Activated CD4-positive, alpha-beta T cell treated with anti-CD3 and anti-CD28 coated beads for 36 hours (primary cell): ENCODE measurements around the gene PCDHGA4. TPM values are rescaled to one million over a fixed set of nuclear protein-coding genes. Genes with fewer than 3 reads are reported as not detected.
A peak's percentile ranks its signal among the peaks of the same experiment; 100 is the strongest.
"Not testable (repeated sequence)": the region's sequence is repeated elsewhere in the genome, so short reads cannot be mapped to it uniquely, and the experiment has no call there.

Experiments
- ATAC-seq: fragments of 200-7000 bp; cut with Tn5 transposase; one replicate; pipeline ENCODE4 v1.10.0; 2021; ENCODE audit warnings: mild to moderate bottlenecking, moderate library complexity
- CTCF ChIA-PET: fragments of 350-600 bp; sonication (Branson Sonifier 250); formaldehyde crosslinking; loops from one replicate; lab custom pipeline; 2021; ENCODE audit warnings: antibody characterized with exemption; lab: Charles Lee
- POLR2A ChIA-PET: fragments of 350-600 bp; sonication (Branson Sonifier 250); formaldehyde crosslinking; loops from one replicate; lab custom pipeline; 2021; ENCODE audit warnings: antibody characterized with exemption, inconsistent platforms; lab: Charles Lee
- DNase-seq: peaks from one replicate; pipeline ENCODE4 v3.0.0-alpha.2; 2020
- H3K27ac Mint-ChIP-seq: one replicate; pipeline ENCODE4 v1.8.0; 2021; ENCODE audit warnings: mixed read lengths
- H3K27me3 Mint-ChIP-seq: one replicate; pipeline ENCODE4 v1.8.0; 2021; ENCODE audit warnings: mixed read lengths
- H3K36me3 Mint-ChIP-seq: one replicate; pipeline ENCODE4 v1.8.0; 2021; ENCODE audit warnings: low read depth, mixed read lengths
- H3K4me1 Mint-ChIP-seq: one replicate; pipeline ENCODE4 v1.8.0; 2021; ENCODE audit warnings: mixed read lengths
- H3K4me3 Mint-ChIP-seq: one replicate; pipeline ENCODE4 v1.8.0; 2021; ENCODE audit warnings: mild to moderate bottlenecking, moderate library complexity, mixed read lengths
- H3K9me3 Mint-ChIP-seq: one replicate; pipeline ENCODE4 v1.8.0; 2021; ENCODE audit warnings: low read depth, mixed read lengths
- intact Hi-C, 2 experiments: fragments of 100-400 bp; cut with DNase I in 1 of 2; cut with micrococcal nuclease in 1 of 2; formaldehyde crosslinking; loops; one replicate each; pipeline versions ENCODE4 v1.14.2 to v1.15.1; 2022 to 2024; cut with DNase I, micrococcal nuclease
- total RNA-seq, 2 experiments: library from RNA; stranded (reverse); gene quantifications; one replicate each; pipeline ENCODE4 v1.2.3, GENCODE V29; 2021

The PCDHGA4 gene
- total RNA-seq, 2 experiments from 2014 or later: 0.11 TPM

- Mint-ChIP-seq H3K27me3 (peaks cover 69% of the 10 kb centered on the region), H3K27ac (no peak overlapping the region), H3K4me1 (peaks cover 3% of the 10 kb centered on the region), H3K36me3 (peaks cover 38% of the 10 kb centered on the region), H3K4me3 (no peak overlapping the region), H3K9me3 (peaks cover 28% of the 10 kb centered on the region)
- DNase-seq: no peak
- POLR2A ChIA-PET: no interaction called here
- no peak for ATAC-seq
- CTCF ChIA-PET: no interaction called here
- intact Hi-C loops: loop anchor here (10.0 kb wide), 4 partner anchors 121 to 571 kb away; partner anchors contain the start of genes PCDHA12 (in 1 of the 2), PCDHA2 (in 1 of the 2), PCDHA8 (in 1 of the 2) and PCDHA9 (in 1 of the 2)
These were observed 11.4 kb downstream of the PCDHGA4 start for GRCh38 chr5:141366016-141366896.

DNA sequence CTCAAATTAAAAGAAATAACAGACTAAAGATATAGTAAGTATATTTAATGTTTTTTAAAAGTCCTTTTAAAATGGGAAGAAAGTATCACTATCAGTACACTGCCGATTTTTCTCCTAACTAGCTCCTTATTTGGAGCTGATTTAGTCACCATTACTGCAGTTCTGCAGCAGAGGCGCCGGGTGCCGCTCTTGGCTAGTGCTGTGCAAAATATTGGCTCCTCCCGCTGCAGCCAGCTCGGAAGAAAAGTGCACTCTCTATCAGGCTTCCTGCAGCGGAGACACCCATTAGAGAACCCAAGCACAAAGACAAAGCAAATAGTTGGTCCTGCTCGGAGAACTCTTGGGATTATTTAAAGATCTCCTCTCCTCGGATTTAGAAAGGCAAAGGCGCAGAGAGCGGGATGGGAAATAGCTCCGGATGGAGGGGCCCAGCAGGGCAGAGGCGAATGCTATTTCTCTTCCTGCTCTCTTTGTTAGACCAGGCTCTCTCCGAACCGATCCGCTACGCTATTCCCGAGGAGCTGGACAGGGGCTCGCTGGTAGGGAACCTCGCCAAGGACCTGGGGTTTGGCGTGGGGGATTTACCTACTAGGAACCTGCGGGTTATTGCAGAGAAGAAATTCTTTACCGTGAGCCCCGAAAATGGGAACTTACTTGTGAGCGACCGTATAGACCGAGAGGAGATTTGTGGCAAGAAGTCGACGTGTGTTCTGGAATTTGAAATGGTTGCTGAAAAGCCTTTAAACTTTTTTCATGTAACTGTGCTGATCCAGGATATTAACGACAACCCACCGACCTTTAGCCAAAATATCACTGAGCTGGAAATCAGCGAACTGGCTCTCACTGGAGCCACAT lies 15.4 kb downstream of the PCDHGA4 start, which contains the start of gene PCDHGB3:
PCDHGB3 (plus strand) TSS at position 249 of the 855 bp plus-strand sequence; CDS start at position 402, 153 bp downstream.
- ChIA-PET CTCF (interaction anchor here (0.6 to 3.0 kb wide), 19 partner anchors 9 to 235 kb away, joined by 3 to 15 read pairs (median 5); partner anchors contain the start of genes PCDHB15, PCDHB5, PCDHGA1 and PCDHGA10), POLR2A (interaction anchor here (0.6 kb wide), 1 partner anchor 50 kb away, joined by 4 read pairs; no protein-coding TSS in a partner anchor)
- DNase-seq: peak; percentile 63
- H3K36me3 Mint-ChIP-seq: peaks cover 34% of the 10 kb centered on the region
- no peak within 1 kb of the TSS for H3K27ac Mint-ChIP-seq
- H3K9me3 Mint-ChIP-seq: peaks cover 30% of the 10 kb centered on the region
- peak within 1 kb of the TSS; percentile 52 for H3K4me3 Mint-ChIP-seq
- H3K4me1 Mint-ChIP-seq: peaks cover 3% of the 10 kb centered on the region
- ATAC-seq: peak; percentile 76
- peaks cover 61% of the 10 kb centered on the region for H3K27me3 Mint-ChIP-seq
- intact Hi-C loops: loop anchor here (5.0 to 10.0 kb wide), 6 partner anchors 37 to 578 kb away; partner anchors contain the start of genes PCDHA2 (in 2 of the 2), PCDHGB6 (in 2 of the 2), PCDHA12 (in 1 of the 2) and PCDHA8 (in 1 of the 2)

DNA sequence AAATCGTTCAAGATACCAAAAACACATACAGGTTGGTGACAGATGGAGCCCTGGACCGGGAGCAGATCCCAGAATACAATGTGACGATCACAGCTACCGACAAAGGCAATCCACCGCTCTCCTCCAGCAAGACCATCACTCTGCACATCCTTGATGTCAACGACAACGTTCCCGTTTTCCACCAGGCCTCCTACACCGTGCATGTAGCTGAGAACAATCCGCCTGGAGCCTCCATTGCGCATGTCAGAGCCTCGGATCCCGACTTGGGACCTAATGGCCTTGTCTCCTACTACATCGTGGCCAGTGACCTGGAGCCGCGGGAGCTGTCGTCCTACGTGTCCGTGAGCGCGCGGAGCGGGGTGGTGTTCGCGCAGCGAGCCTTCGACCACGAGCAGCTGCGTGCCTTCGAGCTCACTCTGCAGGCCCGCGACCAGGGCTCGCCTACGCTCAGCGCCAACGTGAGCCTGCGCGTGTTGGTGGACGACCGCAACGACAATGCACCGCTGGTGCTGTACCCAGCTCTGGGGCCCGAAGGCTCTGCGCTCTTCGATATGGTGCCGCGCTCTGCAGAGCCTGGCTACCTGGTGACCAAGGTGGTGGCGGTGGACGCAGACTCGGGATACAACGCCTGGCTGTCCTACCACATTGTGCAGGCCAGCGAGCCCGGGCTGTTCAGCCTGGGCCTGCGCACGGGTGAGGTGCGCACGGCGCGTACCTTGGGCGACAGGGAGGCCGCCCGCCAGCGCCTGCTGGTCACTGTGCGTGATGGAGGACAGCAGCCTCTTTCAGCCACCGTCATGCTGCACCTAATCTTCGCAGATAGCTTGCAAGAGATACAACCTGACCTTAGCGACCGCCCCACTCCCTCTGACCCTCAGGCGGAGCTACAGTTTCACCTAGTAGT lies 17.0 kb downstream of the PCDHGA4 start:
- Mint-ChIP-seq H3K4me3 (no peak overlapping the region), H3K27me3 (peaks cover 58% of the 10 kb centered on the region), H3K4me1 (peaks cover 3% of the 10 kb centered on the region), H3K36me3 (peaks cover 25% of the 10 kb centered on the region), H3K9me3 (peaks cover 32% of the 10 kb centered on the region), H3K27ac (no peak overlapping the region)
- CTCF ChIA-PET: interaction anchor here (1.0 to 3.0 kb wide), 4 partner anchors 41 to 149 kb away, joined by 3 to 15 read pairs (median 7); partner anchors contain the start of genes PCDHB14, PCDHB15, PCDHGA10 and PCDHGA11
- intact Hi-C loops: loop anchor here (5.0 kb wide), 2 partner anchors 35 to 580 kb away; partner anchors contain the start of genes PCDHGB6 (in 2 of the 2) and PCDHA2 (in 1 of the 2)
- POLR2A ChIA-PET: no interaction called here
- ATAC-seq (no peak), DNase-seq (no peak)

- Mint-ChIP-seq H3K27ac (no peak within 1 kb of the TSS), H3K4me3 (no peak within 1 kb of the TSS)
- POLR2A ChIA-PET: interaction anchor here (0.6 kb wide), 1 partner anchor 47 kb away, joined by 4 read pairs; the partner anchor contains the start of gene PCDHGA11
These were observed 19.0 kb downstream of the PCDHGA4 start, which contains the start of gene PCDHGA6 for GRCh38 chr5:141373673-141374317. Gene PCDHGA6 (plus strand): TSS chr5:141373891. CDS start chr5:141374084, 193 bp downstream.

GRCh38 chr5:141374627-141375026 lies 19.8 kb downstream of the PCDHGA4 start:
- Mint-ChIP-seq H3K27me3 (peaks cover 55% of the 10 kb centered on the region), H3K4me3 (no peak overlapping the region), H3K36me3 (peaks cover 26% of the 10 kb centered on the region), H3K4me1 (peaks cover 3% of the 10 kb centered on the region), H3K27ac (no peak overlapping the region), H3K9me3 (peaks cover 40% of the 10 kb centered on the region)
- intact Hi-C loops: loop anchor here (5.0 kb wide), 2 partner anchors 33 to 582 kb away; partner anchors contain the start of genes PCDHGB6 (in 2 of the 2) and PCDHA2 (in 1 of the 2)
- ChIA-PET POLR2A (interaction anchor here (0.6 kb wide), 1 partner anchor 46 kb away, joined by 4 read pairs; the partner anchor contains the start of gene PCDHGA11), CTCF (interaction anchor here (0.9 to 2.0 kb wide), 4 partner anchors 10 to 183 kb away, joined by 3 to 10 read pairs (median 5); partner anchors contain the start of genes PCDHGA10 and PCDHGA5)
- ATAC-seq (no peak), DNase-seq (no peak)

More at GRCh38 chr5:141373673-141374317, 19.0 kb downstream of the PCDHGA4 start, which contains the start of gene PCDHGA6:
- peaks cover 26% of the 10 kb centered on the region for H3K36me3 Mint-ChIP-seq
- CTCF ChIA-PET: interaction anchor here (0.9 to 2.0 kb wide), 4 partner anchors 10 to 183 kb away, joined by 3 to 10 read pairs (median 5); partner anchors contain the start of genes PCDHGA10 and PCDHGA5
- peaks cover 56% of the 10 kb centered on the region for H3K27me3 Mint-ChIP-seq
- ATAC-seq (no peak), DNase-seq (no peak)
- intact Hi-C loops: loop anchor here (5.0 kb wide), 2 partner anchors 34 to 581 kb away; partner anchors contain the start of genes PCDHGB6 (in 2 of the 2) and PCDHA2 (in 1 of the 2)
- peaks cover 3% of the 10 kb centered on the region for H3K4me1 Mint-ChIP-seq
- H3K9me3 Mint-ChIP-seq: peaks cover 39% of the 10 kb centered on the region

GRCh38 chr5:141375444-141376155 lies 20.8 kb downstream of the PCDHGA4 start:
- intact Hi-C loops, H3K27ac Mint-ChIP-seq, DNase-seq, ATAC-seq, H3K4me3 Mint-ChIP-seq, POLR2A ChIA-PET, H3K4me1 Mint-ChIP-seq: not testable (repeated sequence)
- peaks cover 22% of the 10 kb centered on the region for H3K36me3 Mint-ChIP-seq
- H3K27me3 Mint-ChIP-seq: peaks cover 52% of the 10 kb centered on the region
- H3K9me3 Mint-ChIP-seq: peaks cover 40% of the 10 kb centered on the region
- CTCF ChIA-PET: interaction anchor here (1.0 to 2.0 kb wide), 3 partner anchors 11 to 38 kb away, joined by 3 to 10 read pairs (median 4); partner anchors contain the start of genes PCDHGA10 and PCDHGA5

- intact Hi-C loops: no loop called here
- H3K27me3 Mint-ChIP-seq: peaks cover 64% of the 10 kb centered on the region
These were observed 27.9 kb downstream of the PCDHGA4 start, which contains the start of gene PCDHGA7 for GRCh38 chr5:141382469-141383294. Gene PCDHGA7 (plus strand): TSS chr5:141382742. CDS start chr5:141382900, 158 bp downstream.

GRCh38 chr5:141383345-141383744 lies 28.5 kb downstream of the PCDHGA4 start:
- CTCF ChIA-PET: interaction anchor here (0.6 to 0.7 kb wide), 2 partner anchors 188 to 223 kb away, joined by 3 read pairs; no protein-coding TSS in a partner anchor
- intact Hi-C loops: no loop called here
- Mint-ChIP-seq H3K36me3 (peaks cover 12% of the 10 kb centered on the region), H3K4me1 (no peaks in the 10 kb centered on the region), H3K4me3 (no peak overlapping the region), H3K27ac (no peak overlapping the region), H3K27me3 (peaks cover 66% of the 10 kb centered on the region), H3K9me3 (peaks cover 29% of the 10 kb centered on the region)
- no peak for DNase-seq
- no peak for ATAC-seq
- POLR2A ChIA-PET: no interaction called here

More at GRCh38 chr5:141382469-141383294, 27.9 kb downstream of the PCDHGA4 start, which contains the start of gene PCDHGA7:
- POLR2A ChIA-PET: no interaction called here
- Mint-ChIP-seq H3K27ac (no peak within 1 kb of the TSS), H3K4me1 (no peaks in the 10 kb centered on the region), H3K9me3 (peaks cover 27% of the 10 kb centered on the region), H3K4me3 (peak within 1 kb of the TSS; percentile 47), H3K36me3 (peaks cover 10% of the 10 kb centered on the region)
- DNase-seq: no peak
- ATAC-seq: no peak
- CTCF ChIA-PET: interaction anchor here (0.7 kb wide), 1 partner anchor 187 kb away, joined by 3 read pairs; no protein-coding TSS in a partner anchor
